Measurements from ENCODE around the gene LHFPL2.

The LHFPL2 gene

GRCh38 chr5:78604689-78605285 lies 43.8 kb downstream of the LHFPL2 start:
- no peak overlapping the region for H3K4me3 ChIP-seq (ENCODE audit: low read length)
- no peak for DNase-seq (ENCODE audit: low read depth, low spot score)

- no peak overlapping the region for H3K4me3 ChIP-seq (ENCODE audit: low read length)
- DNase-seq (ENCODE audit: low read depth, low spot score) = no peak
These were observed 44.9 kb downstream of the LHFPL2 start for GRCh38 chr5:78603636-78604175.

- DNase-seq (ENCODE audit: low read depth, low spot score) = no peak
- H3K4me3 ChIP-seq (ENCODE audit: low read length) = no peak overlapping the region
These were observed 46.2 kb downstream of the LHFPL2 start for GRCh38 chr5:78602400-78602799.

- no peak overlapping the region for H3K4me3 ChIP-seq (ENCODE audit: low read length)
- DNase-seq (ENCODE audit: low read depth, low spot score) = no peak
These were observed 46.8 kb downstream of the LHFPL2 start for GRCh38 chr5:78601559-78602314.

GRCh38 chr5:78600687-78601414 lies 47.7 kb downstream of the LHFPL2 start:
- no peak for DNase-seq (ENCODE audit: low read depth, low spot score)
- no peak overlapping the region for H3K4me3 ChIP-seq (ENCODE audit: low read length)

- H3K4me3 ChIP-seq (ENCODE audit: low read length) = no peak overlapping the region
These were observed 49.6 kb downstream of the LHFPL2 start for GRCh38 chr5:78598973-78599372.

GRCh38 chr5:78597974-78598371 lies 50.6 kb downstream of the LHFPL2 start:
- DNase-seq (ENCODE audit: low read depth, low spot score) = no peak
- no peak overlapping the region for H3K4me3 ChIP-seq (ENCODE audit: low read length)

More at GRCh38 chr5:78598973-78599372, 49.6 kb downstream of the LHFPL2 start:
- no peak for DNase-seq (ENCODE audit: low read depth, low spot score)

- no peak for DNase-seq (ENCODE audit: low read depth, low spot score)
These were observed 51.3 kb downstream of the LHFPL2 start for GRCh38 chr5:78597068-78597973.

GRCh38 chr5:78595458-78595921 lies 53.1 kb downstream of the LHFPL2 start:
- no peak for DNase-seq (ENCODE audit: low read depth, low spot score)
- no peak overlapping the region for H3K4me3 ChIP-seq (ENCODE audit: low read length)

More at GRCh38 chr5:78597068-78597973, 51.3 kb downstream of the LHFPL2 start:
- H3K4me3 ChIP-seq (ENCODE audit: low read length) = no peak overlapping the region

GRCh38 chr5:78594610-78595457 lies 53.7 kb downstream of the LHFPL2 start:
- DNase-seq (ENCODE audit: low read depth, low spot score) = no peak
- H3K4me3 ChIP-seq (ENCODE audit: low read length) = no peak overlapping the region

GRCh38 chr5:78594021-78594420 lies 54.6 kb downstream of the LHFPL2 start:
- no peak for DNase-seq (ENCODE audit: low read depth, low spot score)
- H3K4me3 ChIP-seq (ENCODE audit: low read length) = no peak overlapping the region

- H3K4me3 ChIP-seq (ENCODE audit: low read length) = no peak overlapping the region
- no peak for DNase-seq (ENCODE audit: low read depth, low spot score)
These were observed 55.1 kb downstream of the LHFPL2 start for GRCh38 chr5:78593465-78593864.

- H3K4me3 ChIP-seq (ENCODE audit: low read length) = no peak overlapping the region
- no peak for DNase-seq (ENCODE audit: low read depth, low spot score)
These were observed 55.7 kb downstream of the LHFPL2 start for GRCh38 chr5:78592735-78593386.

- no peak overlapping the region for H3K4me3 ChIP-seq (ENCODE audit: low read length)
- DNase-seq (ENCODE audit: low read depth, low spot score) = no peak
These were observed 56.4 kb downstream of the LHFPL2 start for GRCh38 chr5:78591972-78592700.

- H3K4me3 ChIP-seq (ENCODE audit: low read length) = no peak overlapping the region
- DNase-seq (ENCODE audit: low read depth, low spot score) = no peak
These were observed 57.4 kb downstream of the LHFPL2 start for GRCh38 chr5:78591138-78591612.

GRCh38 chr5:78589923-78590322 lies 58.6 kb downstream of the LHFPL2 start:
- DNase-seq (ENCODE audit: low read depth, low spot score) = no peak

GRCh38 chr5:78588507-78588906 lies 60.1 kb downstream of the LHFPL2 start:
- peak; percentile 70 for DNase-seq (ENCODE audit: low read depth, low spot score)
- H3K4me3 ChIP-seq (ENCODE audit: low read length) = no peak overlapping the region

More at GRCh38 chr5:78589923-78590322, 58.6 kb downstream of the LHFPL2 start:
- H3K4me3 ChIP-seq (ENCODE audit: low read length) = no peak overlapping the region
